Kidney glomerular epithelial cell (primary cell): ENCODE measurements around the gene CACNA1S.

Source experiments
- DNase-seq: peaks from one replicate; lab custom pipeline; 2025; lab: John Stamatoyannopoulos, UW

Gene CACNA1S

GRCh38 chr1:201011616-201012015, 100.6 kb downstream of the CACNA1S start:
- no peak for DNase-seq

DNA sequence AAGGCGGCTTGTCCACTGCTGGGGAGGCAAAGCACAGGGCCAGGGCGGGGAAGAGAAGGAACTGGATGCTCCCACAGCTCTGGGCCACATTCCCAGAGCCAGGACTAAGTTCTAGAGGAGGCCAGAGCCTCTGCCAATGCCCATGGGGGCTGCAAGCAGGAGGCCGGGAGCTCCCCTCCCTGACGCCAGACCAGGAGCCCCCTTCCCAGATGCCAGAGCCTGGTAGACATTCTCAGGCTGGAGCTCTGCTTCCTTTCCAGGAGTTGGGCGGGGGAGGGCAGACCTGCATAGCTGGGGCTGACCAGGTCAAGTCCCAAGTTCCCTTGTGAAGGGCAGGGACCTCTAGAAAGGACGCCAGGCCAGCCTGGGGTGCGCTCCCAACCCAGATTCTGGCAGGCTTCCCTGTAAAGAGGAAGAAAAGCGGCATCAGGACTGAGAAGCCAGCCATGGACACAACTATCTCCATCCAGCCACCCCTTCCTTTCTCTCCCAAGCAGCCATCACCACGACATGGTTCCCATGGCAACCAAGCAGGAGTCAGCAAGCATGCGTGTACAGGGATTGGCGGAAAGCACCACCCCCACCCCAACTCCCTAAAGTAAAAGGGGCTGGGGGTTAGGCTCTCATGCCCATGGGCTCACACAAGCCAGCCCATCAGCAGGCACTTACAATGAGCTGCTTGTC, 102.1 kb downstream of the CACNA1S start:
- no peak for DNase-seq

DNA sequence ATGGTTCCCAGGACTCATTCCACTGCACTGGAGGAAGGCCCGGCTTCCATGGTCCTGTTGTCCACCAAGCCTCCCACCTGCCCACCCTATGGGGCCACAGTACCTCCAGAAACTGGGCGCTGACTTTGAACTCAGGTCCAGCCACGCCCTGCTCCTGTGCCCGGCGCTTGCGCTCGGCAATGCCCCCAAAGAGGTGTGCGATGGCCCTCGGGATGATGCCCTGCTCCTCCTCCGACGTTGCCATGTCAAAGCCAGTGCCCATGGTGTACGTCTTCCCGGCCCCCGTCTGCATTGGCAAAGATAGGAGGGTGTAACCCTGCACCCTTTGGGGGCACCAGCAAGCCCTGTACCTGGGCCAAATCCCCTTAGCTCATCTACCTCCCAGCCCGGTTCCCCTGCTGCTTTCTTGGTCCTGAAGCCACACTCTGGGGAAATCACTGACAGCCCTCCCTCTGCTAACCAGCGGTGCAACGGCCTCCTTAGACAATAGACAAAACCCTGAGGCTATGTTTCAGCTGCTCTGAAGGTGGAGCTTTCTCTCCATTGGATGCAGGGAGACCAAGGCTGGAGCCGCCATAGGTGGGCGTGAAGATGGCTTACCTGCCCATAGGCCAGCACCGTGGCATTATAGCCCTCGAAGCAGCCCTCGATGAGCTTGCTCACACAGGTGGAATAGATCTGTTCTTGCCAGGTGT, 103.4 kb downstream of the CACNA1S start:
- no peak for DNase-seq

- no peak for DNase-seq
Observed at GRCh38 chr1:201007481-201007880, 104.7 kb downstream of the CACNA1S start.

DNA sequence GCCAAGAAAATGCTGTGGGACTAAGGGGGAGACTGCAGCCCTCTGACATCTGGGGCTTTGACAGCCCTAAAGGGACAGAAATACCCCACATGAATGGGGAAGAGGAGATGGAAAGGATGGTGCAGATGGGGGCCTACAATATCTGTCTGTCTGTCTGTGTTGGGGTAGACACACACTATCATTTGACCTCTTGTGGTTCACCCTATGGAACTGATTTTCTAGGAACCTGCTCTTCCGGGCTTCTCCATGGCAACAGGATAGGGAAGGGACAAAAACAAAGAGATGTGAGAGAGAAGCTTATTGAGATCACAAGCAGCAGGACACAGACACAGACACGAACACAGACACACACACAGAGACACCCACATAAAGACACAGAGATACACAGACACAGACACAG, 105.8 kb downstream of the CACNA1S start:
- DNase-seq: no peak

DNA sequence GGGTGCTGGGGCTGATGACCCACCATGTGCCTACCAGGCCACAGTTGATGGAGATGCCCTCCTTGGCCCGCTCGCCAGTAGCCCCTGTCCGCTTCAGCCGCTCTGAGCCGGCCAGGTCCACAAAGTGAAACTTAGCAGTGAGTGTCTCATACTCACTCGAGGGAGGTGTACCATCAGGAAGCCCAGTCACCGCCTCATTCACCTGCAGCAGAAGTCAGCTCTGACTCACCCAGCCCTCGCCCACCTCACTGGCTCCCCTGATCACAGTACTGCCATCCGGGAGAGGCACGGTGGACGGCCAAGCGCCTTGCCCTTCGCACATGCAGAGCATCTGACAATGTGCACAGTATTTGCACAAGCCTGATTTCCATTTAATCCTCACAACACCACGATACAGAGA, 107.5 kb downstream of the CACNA1S start:
- no peak for DNase-seq

DNA sequence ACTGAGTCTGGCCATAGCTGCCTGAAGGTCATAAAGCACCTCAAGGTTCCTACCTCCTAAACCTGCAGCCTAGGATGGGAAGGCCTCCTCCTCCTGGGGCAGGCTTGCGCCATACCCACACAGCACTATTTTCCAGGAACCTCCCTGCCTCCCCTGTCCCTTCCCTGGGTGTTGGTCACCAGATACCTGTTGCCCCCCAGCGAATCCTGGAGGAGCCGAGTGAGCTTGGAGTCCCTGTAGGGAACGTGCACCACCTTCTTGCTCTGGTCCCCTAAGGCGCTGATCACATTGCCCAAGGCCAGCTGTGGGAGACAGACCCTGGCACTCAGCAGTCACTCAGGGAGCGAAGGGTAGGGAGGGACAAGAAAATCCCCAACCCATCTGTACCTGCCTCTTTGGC, 108.1 kb downstream of the CACNA1S start:
- DNase-seq: no peak

DNA sequence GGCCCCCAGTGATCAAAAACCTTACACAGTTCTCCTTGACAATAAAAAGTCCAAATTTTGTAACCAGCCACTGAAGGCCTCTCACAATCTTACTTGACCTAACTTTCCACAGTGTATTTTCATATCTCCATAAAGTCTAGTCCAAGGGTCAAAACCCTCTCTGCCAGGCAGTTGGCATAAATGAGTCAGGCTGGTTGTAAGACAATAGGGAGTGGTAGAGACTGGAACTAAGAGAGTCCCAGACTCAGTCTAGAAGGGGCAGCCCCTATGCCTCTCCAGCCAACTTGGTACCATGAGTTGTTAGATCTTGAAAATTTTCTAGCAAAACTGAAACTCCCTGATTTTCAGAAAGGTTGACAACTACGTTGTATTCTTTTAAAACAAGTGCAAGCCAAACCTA, 109.7 kb downstream of the CACNA1S start:
- DNase-seq: no peak

GRCh38 chr1:201001962-201002361, 110.3 kb downstream of the CACNA1S start:
- DNase-seq: no peak

GRCh38 chr1:201000391-201000790, 111.8 kb downstream of the CACNA1S start:
- no peak for DNase-seq

DNA sequence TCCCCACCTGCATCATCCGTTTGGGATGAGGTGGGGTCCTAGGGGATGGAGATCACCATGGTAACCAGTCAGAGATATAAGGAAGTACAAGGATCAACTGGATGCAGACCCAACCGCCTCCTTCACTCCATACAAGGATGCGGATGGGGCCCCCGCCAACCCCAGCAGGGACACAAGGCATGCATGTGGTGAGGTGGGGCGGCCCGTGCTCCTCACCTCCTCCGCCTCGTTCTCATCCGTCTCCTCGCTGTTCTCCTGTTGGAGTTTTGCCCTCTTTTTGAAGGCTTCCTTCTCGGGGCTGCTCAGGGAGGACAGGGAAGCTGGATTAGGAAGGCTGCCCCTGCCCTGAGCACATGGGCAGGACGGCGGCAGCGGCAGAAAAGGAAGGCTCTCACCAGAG, 112.6 kb downstream of the CACNA1S start:
- DNase-seq: no peak

DNA sequence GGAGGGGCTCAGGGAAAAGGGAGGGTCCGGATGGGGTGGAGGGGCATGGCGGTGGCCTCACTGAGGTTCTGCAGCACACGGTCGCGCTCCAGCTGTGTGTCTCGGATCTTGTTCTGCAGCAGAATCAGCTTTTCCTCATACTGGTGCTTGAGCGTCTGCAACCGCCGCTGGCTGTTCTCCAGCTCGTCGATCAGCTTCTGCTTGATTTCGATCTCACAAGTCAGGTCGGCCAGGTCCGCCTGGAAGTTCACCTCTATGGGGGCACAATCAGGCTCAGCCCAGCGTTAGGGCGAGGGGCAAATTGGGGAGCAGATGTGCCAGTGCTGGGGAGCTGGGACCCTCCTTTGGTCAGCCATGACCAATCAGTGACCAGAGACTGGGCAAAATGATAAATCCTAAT, 113.9 kb downstream of the CACNA1S start:
- DNase-seq: no peak

DNA sequence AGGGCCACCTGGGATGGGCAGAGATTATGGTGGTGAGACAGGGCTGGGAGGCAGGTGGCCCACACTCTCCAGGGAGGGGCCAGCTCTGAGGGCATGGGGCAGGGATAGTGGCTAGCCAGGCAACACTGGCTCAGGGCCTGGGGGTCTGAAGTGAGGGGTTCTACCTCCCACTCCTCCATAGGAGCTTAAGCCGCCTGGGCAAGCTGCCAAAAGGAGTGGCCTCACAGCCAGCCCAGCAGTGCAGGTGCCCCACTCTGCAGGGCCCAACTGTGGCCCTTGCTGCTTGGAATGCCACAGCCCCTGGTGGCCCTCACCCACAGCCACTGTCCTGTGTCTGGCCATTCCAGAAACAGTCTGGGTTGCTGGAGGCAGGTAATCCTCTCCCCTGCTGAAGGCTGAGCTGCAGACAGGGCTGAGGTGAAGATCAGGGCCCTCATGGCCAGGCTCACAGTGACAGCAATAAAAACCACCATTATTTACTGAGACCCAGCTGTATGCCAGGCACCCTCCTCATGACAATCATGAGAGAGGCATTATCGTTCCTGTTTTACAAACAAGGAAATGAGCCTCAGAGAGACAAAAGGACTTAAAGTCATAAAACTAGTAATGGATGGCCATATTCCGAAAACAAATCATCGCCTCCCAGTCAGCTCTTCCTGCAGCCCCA, 119.7 kb downstream of the CACNA1S start:
- DNase-seq: no peak

DNA sequence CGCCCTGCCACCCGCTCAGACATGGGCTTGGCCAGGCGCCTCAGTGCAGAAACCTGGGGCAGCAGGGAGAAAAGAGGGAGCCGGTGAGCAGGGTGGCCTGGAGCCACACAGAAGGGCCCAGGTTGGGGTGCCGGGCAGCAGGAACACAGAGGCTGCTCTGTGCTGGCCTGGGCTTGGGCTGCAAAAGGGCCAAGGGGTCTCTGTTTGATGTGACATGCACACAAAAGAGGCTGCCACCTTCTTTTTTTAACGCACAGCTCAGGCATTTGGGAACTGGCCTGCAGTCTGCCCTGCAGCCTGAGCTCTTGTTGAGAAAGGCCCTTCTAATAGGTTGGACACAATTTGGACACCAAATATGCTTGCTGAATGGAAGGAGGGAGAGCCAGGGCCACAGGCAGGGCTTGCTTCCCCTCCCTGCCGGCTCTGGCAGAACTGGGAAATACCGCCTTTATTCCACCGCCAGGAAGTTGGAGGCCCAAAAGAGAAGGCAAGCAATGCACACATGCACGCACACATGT, 121.1 kb downstream of the CACNA1S start:
- DNase-seq: no peak

- no peak for DNase-seq
Observed at GRCh38 chr1:200990114-200990513, 122.1 kb downstream of the CACNA1S start.
